Transverse colon (tissue), 4 donors: ENCODE results near the gene LCNL1.

Experiments
- POLR2A ChIP-seq: fragments of 450-650 bp; IDR thresholded peaks from one replicate; pipeline ENCODE4 v1.6.1; 2016; ENCODE audit warnings: antibody characterized with exemption, mild to moderate bottlenecking, moderate library complexity
- POLR2AphosphoS5 ChIP-seq, 3 donors: sonication (generic); formaldehyde crosslinking; IDR thresholded peaks; one replicate each; pipeline ENCODE4 v1.6.1; 2016; ENCODE audit warnings: antibody characterized with exemption in 3 of 3
- TF ChIP-seq, protein P1 (sequence below), 5 experiments: fragments of 200-600 bp in 3 of 5; fragments of 450-650 bp in 2 of 5; sonication (generic) in 3 of 5; IDR thresholded peaks; 1 replicate in 2 of 5; 2 replicates in 3 of 5; pipeline ENCODE4 v1.5.1; 2016 to 2017; ENCODE audit warnings: antibody characterized with exemption in 5 of 5, inconsistent platforms in 3 of 5, mild to moderate bottlenecking in 2 of 5, moderate library complexity in 1 of 5

DNA sequence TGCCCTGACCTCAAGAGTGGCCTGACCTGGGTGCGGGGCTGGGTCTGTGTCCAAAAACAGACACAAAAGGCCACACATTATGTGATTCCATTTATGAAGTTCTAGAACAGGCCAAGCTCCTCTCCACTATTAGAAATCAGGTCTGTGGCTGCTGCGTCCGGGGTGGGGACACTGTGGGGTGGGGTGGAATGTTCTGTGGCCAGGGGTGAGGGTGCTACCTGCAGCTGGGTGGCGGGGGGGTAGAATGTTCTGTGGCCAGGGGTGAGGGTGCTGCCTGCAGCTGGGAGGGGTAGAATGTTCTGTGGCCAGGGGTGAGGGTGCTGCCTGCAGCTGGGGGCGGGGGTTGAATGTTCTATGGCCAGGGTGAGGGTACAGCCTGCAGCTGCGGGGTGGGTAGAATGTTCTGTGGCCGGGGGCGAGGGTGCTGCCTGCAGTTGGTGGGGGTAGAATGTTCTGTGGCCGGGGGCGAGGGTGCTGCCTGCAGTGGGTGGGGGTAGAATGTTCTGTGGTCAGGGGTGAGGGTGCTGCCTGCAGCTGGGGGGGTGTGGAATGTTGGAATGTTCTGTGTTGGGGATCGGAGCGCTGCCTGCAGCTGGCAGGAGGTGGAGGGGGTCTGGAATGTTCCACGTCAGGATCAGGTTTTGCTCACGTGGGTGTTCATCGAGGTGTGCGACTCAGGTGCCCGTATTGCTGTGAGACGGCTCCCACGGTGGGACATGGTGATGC is 22.4 kb upstream of the LCNL1 start:
- TF ChIP-seq, protein P1, sequence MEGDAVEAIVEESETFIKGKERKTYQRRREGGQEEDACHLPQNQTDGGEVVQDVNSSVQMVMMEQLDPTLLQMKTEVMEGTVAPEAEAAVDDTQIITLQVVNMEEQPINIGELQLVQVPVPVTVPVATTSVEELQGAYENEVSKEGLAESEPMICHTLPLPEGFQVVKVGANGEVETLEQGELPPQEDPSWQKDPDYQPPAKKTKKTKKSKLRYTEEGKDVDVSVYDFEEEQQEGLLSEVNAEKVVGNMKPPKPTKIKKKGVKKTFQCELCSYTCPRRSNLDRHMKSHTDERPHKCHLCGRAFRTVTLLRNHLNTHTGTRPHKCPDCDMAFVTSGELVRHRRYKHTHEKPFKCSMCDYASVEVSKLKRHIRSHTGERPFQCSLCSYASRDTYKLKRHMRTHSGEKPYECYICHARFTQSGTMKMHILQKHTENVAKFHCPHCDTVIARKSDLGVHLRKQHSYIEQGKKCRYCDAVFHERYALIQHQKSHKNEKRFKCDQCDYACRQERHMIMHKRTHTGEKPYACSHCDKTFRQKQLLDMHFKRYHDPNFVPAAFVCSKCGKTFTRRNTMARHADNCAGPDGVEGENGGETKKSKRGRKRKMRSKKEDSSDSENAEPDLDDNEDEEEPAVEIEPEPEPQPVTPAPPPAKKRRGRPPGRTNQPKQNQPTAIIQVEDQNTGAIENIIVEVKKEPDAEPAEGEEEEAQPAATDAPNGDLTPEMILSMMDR (IDR thresholded peaks at IDR 0.05): no peak
- TF ChIP-seq POLR2A: no peak
- TF ChIP-seq POLR2AphosphoS5 (IDR thresholded peaks at IDR 0.05): no peak
